Inflammatory macrophage treated with lipopolysaccharide for 4 hours (primary cell): ENCODE results near the gene GARIN5A.
A peak's percentile ranks its signal among the peaks of the same experiment; 100 is the strongest.

Experiments
- DNase-seq: peaks from one replicate; pipeline ENCODE4 v3.0.0-alpha.2; 2020

GARIN5A gene

DNA sequence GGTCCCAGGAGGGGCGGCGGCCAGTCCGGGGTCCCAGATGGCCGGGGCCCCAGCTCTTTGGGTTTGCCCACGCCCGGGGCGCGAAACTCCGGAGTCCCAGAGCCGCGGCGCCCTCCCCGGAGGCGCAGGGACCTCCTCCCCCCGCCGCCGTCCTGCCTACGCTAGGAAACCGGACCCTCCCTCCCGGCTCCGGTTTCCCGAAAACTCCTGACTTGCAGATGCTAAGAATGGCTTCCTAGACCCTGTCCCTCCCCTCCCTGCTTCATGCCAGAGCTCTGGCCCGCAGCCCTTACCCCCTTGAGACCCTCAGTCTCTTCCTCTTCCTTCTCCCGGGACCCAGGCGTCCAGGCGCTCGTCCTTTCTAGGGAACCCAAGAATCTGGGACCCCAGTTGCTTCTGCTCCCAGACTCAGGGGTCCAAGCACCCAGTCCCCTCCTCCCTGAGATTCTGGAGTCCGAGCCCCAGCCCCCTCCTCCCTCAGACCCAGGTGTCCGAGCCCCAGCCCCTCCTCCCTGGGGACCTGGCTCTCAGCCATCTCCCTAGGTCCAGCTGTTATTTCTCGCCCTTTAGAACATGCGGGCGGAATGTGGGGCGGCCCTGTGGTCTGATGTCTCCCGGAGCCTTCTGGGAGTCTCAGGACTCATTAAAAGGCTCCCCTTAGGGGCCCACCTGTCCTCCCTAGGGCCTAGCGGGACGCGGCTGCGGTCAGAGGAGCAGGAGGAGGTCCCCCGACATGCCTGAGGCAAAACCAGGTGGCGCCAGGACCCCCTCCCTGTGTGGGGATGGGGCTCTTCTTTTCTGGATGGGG, 44.2 kb downstream of the GARIN5A start, which contains the start of gene MYBPC2:
MYBPC2 (plus strand) TSS at position 672 of the 808 bp plus-strand sequence; CDS start at position 734, 62 bp downstream.
- no peak for DNase-seq

DNA sequence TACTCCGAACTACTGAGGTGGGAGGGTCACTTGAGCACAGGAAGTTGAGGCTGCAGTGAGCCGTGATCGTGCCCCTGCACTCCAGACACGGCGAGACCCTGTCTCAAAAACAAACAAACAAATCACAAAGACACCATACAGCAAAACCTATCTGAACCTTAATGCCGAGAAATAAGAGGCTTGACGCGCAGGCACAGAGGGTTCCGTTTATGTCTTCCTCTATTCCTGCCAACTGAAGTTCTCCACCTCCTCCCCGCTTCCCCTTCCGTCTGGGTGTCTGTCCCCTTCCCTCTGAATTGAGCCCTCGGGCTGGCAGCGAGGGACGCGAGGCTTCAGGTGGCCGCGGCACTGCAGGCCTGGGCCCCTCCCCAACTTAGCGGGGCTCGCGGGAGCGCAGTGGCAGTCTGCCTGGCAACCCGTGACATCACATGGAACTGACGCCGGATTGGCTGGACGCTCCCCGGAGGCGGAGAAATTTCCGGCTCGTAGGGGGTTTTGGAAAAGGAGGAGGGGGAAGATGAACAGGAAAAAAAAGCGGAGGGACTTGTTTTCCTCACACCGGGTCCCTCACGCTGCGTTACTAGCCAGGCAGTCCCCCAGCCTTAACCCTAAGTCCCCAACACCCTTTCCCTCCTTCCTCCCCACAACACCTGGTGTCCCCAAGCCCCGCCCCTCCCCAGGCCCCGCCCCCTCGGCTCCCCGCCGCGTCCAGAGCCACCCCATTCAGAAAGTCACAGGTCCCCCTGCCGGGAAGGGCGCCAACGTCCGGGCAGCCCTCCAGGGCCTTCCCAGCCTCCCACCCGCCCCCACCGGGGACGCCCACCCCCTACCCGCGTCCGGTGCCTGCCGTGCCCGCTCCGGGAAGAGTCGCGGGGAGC, 45.1 kb downstream of the GARIN5A start:
- peak; percentile 76 for DNase-seq

DNA sequence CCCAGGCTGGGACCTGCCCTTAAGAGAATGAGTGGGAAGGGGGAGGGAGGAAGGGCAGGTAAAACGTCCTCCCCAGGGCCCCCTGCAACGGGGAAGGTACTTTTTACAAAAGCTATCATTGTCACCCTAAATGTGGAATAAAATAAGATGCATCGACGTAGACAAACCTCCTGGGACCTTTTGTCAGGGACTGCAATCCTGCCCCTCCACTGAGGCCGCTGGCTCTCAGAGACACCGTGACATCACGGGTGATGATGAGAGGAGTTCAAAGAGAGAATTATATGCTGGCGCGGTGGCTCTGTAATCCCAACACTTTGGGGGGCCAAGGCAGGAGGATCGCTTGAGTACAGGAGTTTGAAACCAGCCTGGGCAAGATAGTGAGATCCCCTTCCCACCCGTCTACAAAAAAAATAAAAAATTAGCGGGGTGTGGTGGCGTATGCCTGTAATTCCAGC, 45.7 kb downstream of the GARIN5A start:
- no peak for DNase-seq

DNA sequence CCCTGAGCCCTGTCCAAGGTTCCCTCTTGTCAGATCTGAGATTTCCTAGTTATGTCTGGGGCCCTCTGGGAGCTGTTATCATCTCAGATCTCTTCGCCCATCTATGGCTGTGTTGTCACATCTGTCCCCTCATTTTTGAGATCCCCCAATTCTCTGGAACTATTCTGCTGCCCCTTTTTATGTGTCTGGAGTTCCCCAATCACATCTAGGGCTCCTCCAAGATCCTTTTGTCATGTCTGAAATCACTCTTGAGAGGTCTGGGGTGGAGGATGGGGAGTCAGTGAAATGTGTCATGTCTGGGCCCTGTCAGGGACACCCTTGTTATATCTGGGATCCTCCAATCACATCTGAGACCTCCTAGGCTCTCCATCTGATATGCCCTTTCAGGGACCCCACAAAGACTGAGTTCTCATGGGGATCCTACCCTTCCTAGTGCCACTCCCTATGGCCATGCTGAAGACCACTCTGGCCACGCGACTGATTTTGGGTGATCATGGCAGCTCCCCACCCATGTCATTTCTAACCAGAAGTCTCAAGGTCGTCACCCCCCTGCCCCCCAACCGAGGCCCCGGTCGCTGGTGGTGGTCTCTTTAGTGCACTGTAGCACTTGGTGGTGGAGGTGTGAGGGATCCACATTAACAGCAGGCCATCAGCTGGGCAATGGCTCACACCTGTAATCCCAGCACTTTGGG, 47.7 kb downstream of the GARIN5A start:
- DNase-seq: no peak

DNA sequence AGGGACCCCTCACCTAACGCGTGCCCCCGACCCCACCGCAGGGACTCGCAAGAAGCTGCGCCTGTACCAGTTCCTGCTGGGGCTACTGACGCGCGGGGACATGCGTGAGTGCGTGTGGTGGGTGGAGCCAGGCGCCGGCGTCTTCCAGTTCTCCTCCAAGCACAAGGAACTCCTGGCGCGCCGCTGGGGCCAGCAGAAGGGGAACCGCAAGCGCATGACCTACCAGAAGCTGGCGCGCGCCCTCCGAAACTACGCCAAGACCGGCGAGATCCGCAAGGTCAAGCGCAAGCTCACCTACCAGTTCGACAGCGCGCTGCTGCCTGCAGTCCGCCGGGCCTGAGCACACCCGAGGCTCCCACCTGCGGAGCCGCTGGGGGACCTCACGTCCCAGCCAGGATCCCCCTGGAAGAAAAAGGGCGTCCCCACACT, 48.6 kb downstream of the GARIN5A start:
- DNase-seq: peak; percentile 93

DNA sequence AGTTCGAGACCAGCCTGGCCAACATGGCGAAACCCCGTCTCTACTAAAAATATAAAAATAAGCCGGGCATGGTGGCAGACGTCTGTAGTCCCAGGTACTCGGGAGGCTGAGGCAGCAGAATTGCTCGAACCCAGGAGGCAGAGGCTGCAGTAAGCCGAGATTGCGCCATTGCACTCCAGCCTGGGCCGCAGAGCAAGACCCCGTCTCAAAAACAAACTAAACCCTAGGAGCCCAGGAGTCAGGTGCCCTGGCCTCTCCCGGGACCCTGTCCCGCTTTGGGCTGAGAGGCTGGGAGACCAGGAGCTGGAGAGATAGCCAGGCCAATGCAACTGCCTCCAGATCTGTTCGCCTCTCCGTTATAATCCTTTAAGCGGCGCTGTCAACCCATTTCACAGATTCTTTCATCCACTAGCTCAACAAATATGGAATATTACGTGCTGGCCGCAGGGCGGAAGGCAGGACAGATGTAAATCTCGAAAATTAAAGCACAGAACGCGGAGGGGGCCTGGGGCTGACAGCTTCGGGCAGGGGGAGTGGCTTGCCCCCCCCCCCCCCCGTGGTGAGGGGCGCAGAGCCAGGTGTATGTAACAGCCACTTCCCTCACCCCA, 49.2 kb downstream of the GARIN5A start:
- no peak for DNase-seq

DNA sequence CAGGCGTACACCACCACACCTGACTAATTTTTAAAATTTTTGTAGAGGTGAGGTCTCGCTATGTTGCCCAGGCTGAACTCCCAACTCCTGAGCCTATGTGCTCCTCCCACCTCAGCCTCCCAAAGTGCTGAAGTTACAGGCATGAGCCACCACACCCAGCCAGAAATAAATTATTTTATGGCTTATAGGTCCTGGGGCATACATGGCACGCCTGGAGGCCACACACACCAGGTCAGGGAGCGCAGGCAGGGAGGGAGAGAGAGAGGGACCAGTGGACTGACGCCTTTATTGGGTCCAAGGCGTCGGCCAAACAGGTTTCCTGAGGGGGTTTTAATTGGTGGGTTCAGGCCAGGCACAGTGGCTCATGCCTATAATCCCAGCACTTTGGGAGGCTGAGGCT, 51.1 kb downstream of the GARIN5A start:
- DNase-seq: no peak

DNA sequence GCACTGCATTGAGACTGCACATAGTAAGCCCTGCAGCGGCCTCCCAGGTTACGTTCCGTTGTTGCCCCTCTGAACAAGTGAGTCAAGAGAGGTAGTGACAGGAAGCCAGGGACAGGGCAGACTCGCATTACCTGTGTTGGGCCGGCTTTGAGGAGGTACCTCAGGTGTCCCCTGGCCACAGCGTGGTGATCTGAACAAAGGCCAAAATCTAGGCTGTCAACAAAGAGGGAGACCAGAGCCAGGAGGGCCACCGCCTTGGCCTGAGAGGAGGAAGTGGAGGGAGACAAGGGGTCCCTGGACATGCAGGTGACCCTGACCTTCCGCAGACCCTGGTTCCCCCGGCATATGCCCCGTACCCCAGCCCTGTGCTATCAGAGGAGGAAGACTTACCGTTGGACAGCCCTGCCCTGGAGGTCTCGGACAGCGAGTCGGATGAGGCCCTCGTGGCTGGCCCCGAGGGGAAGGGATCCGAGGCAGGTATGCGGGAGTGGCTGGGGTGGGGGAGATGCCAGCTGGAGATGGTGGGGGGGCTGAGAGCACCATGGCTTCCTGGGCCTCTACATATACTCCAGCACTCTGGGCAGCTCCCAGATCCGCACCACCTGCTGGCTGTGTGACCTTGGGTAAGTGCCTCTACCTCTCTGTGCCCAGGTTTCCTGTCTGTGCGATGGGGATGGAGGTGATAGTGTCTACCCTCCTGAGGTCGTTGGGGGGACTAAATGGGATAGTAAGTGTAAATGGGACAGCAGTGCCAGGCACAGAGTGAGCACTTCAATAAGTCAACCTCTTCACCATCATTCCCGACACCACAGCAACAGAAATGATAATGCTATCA, 53.2 kb downstream of the GARIN5A start:
- DNase-seq: no peak

DNA sequence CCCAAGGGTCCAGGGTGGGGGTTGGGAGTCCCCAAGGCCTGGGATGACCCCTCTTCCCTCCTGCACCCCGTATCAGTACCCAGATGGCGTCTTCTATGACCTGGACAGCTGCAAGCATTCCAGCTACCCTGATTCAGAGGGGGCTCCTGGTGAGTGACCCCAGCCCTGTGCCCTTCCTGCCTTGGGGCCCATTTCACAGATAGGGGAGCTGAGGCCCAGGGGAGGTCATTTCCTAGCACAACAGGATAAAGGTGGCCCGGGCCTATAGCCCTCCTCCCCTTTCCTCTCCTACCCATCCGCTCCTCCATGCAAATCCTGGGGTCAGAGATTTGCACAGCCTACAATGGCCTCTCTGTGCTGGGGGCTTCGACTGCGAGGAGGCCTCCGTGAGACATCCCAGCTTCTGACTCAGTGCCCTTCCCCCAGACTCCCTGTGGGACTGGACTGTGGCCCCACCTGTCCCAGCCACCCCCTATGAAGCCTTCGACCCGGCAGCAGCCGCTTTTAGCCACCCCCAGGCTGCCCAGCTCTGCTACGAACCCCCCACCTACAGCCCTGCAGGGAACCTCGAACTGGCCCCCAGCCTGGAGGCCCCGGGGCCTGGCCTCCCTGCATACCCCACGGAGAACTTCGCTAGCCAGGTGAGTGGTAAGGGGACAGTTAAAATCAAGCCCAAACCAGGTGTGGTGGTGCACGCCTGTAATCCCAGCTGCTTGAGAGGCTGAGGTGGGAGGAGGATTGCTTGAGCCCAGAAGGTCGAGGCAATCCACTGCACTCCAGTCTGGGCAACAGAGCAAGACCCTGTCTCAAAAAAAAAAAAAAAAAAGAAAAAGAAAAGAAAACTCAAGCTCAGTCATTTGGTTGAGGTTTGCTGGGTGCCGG, 54.0 kb downstream of the GARIN5A start:
- no peak for DNase-seq

DNA sequence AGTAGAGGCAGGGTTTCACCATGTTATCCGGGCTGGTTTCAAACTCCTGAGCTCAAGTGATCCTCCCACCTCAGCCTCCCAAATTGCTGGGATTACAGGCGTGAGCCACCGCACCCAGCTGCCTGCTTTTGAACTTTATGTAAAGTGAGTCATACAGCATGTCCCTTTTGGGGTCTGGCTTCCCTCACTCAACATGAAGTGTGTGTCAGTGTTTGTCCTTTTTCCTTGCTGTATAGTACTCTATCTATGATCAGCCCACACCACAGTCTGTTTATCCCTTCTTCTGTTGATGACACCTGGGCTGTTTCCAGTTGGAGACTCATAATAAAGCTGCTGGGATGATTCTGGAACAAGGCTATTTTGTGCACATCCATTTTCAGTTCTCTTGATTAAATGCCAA, 55.8 kb downstream of the GARIN5A start:
- DNase-seq: no peak

DNA sequence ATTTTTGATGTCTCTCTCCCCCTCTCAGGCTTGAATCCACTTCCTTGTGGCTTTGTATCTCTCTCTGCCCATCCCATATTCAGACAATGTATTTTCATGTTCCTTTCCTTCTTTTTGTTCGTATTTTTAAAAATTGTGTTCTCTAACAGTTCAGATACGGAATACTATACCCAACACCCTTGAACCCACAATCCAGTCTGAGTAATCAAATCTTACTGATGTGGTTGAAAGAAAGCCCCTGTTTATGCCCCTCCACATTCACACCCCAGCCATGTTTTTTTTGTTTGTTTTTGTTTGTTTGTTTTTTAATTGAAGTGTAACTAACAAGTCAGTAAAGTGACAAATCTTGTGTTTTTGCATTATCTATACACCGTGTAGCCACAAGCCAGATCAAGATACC, 56.5 kb downstream of the GARIN5A start:
- DNase-seq: no peak

DNA sequence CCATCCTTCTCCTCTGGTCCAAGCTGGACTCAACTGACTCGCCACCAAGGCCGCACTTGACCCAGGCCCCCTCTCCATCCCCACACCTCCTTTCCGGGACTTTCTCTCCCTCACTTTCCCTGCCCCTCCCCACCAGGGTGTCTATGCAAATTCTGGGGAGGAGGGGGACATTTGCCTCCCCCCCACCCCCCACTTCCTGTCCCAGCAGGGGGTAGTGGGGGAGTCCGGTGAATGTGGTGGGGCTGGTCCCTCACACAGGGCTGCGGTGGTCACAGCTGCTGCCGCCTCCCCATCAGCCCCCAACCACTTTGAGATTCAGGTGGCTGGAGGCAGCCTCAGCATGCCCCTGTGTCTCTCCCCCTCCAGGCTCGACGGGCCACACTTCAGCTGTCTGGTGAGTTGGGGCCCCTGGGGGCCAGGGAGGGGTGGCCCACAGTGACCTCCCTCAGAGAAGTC, 57.0 kb downstream of the GARIN5A start:
- DNase-seq: no peak

DNA sequence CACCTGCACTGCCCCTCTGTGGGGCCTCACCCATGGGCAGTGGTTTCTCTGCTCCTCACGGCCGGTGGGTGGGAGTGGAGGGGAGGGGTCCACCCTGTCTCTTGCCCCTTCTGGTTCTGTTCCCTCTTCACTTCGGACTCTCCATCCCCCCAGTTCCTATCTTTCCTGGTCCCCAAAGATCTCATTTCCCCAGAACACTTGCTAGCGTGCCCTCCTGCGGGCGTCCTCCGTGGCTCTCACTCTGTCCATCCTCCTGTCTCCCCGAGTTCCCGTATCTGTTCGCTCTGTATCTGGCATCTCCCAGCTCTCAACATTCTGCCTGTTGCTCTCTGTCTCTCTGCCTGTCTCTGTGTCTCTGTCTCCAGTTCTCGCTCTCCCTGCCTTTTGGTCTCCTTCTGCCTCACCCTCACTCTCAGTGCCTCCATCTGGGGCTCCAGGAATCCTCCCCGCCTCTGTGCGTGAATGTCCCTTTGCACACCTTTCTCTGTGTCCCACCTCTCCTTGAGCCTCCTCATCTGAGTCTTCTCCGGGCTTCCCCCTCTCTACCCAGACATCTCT, 57.5 kb downstream of the GARIN5A start:
- no peak for DNase-seq

DNA sequence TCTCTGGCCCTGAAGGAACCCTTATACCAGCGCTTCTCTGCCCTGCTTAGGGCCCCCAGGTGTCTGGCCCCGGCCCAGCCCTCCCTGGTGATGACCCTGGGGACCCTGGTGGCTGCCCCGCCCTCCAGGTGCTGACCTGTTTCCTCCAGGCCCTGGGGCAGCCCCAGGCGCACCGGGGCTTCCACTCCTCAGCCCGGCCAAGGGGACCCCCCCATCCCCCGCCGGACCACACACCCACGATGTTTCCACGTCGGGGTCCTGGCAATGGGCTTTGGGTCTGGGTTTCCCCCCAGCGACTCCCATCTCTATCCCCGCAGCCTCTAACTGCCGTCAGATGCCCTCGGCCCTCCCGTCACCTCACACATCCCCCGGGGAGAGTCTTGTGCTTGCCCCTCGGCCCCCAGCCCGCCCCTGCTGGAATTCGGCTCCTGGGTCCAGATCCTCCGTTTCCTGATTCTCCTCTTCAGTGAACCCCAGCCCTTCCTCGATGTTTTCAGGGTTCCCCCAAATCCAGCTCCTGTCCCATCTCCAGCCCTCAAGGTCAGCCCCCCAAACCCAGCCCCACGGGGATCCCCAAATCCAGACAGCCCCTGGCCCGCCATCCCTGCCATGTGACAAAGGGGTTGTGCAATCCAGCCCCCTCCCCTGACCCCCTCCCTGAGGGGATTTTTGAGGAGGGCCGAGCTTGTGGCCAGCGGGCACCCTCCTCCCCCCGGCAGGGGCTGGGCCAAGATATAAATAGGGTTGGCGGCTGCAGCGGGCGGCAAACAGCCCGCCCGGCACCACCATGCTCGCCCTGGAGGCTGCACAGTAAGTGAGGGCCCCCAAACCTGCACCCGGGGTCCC, 58.2 kb downstream of the GARIN5A start, which contains the start of gene SPIB:
SPIB (plus strand) TSS at position 763 of the 846 bp plus-strand sequence; CDS start at position 788, 25 bp downstream.
- no peak for DNase-seq

DNA sequence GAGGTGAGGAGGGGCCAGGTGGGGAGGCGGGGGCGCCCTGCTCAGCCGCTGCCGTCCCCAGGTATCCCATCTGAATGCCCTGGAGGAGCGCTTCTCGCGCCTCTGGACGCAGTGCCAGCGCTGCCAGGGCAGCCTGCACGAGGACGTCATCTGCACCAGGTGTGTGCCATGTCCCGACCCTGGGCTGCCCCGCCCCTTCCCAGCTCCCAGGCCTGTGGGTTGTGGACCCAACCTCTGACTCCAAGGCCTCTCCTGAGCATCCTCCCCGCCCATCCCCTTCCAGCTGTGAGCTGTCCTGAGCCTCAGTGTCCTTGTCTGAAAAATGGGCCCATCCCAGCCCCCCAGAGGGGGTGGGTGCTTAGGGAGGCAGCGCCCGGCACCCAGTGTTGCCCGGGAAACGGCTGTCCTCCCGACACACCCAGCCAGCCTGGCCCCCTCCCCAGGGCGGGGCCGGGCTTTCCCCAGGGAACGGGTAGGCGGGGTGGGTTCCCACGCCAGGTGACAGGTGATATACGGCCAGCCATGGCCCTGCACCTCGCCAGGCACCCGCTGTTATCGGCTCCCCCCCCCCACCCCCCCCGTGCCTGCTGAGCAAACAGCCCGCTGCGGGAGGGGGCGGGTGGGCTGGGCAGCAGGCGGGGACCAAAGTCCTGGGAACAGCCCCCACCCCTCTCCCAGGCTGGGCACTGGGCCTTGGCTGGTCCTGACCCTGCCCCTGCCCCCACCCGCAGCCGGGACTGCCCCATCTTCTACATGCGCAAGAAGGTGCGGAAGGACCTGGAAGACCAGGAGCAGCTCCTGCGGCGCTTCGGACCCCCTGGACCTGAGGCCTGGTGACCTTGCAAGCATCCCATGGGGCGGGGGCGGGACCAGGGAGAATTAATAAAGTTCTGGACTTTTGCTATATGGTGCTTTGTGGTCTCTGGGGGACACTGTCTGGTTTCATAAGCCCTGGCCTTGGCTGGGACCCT, 59.3 kb downstream of the GARIN5A start:
- DNase-seq: no peak
